ENCODE measurements around the gene EPHA3.

GRCh38 chr3:89072642-89073041 is 34.8 kb upstream of the EPHA3 start:
- TF ChIP-seq CTCF (conservative IDR thresholded peaks at IDR 0.05): no peak
- TF ChIP-seq ZFX (IDR thresholded peaks at IDR 0.05): no peak

Data from C4-2B (cell line).